Transverse colon (tissue), 4 donors: ENCODE results near the gene PRR33. TPM values are rescaled to one million over a fixed set of nuclear protein-coding genes. Genes with fewer than 3 reads are reported as not detected.
A peak's percentile ranks its signal among the peaks of the same experiment; 100 is the strongest.

Source experiments
- DNase-seq: peaks from one replicate; pipeline ENCODE4 v3.0.0-alpha.2; 2019
- H3K27ac ChIP-seq, 4 donors: fragments of 200-600 bp; sonication (generic); 2 replicates each; pipeline ENCODE4 v1.5.1; 2016 to 2018; ENCODE audit warnings: inconsistent platforms in 4 of 4
- H3K27me3 ChIP-seq: fragments of 200-600 bp; sonication (generic); 2 replicates; pipeline ENCODE4 v1.5.1; 2017; ENCODE audit warnings: inconsistent platforms
- H3K36me3 ChIP-seq, 4 donors: fragments of 200-600 bp; sonication (generic); 2 replicates each; pipeline ENCODE4 v1.5.1; 2017 to 2019; ENCODE audit warnings: inconsistent platforms in 4 of 4
- H3K4me1 ChIP-seq, 4 donors: fragments of 200-600 bp; sonication (generic); 2 replicates each; pipeline ENCODE4 v1.5.1; 2017 to 2020; ENCODE audit warnings: inconsistent platforms in 4 of 4
- H3K4me3 ChIP-seq, 4 donors: fragments of 200-600 bp; sonication (generic); 1 replicate in 1 of 4; 2 replicates in 3 of 4; pipeline versions ENCODE4 v1.5.1 to v1.6.1; 2017 to 2019; ENCODE audit warnings: inconsistent platforms in 4 of 4
- H3K9me3 ChIP-seq, 2 donors: fragments of 200-600 bp; sonication (generic); 2 replicates each; pipeline ENCODE4 v1.5.1; 2017 to 2019; ENCODE audit warnings: inconsistent platforms in 2 of 2
- EP300 ChIP-seq: sonication (generic); formaldehyde crosslinking; IDR thresholded peaks from one replicate; pipeline ENCODE4 v1.6.1; 2017; ENCODE audit warnings: antibody characterized with exemption, low read depth
- POLR2A ChIP-seq: fragments of 450-650 bp; IDR thresholded peaks from one replicate; pipeline ENCODE4 v1.6.1; 2016; ENCODE audit warnings: antibody characterized with exemption, mild to moderate bottlenecking, moderate library complexity
- POLR2AphosphoS5 ChIP-seq, 3 donors: sonication (generic); formaldehyde crosslinking; IDR thresholded peaks; one replicate each; pipeline ENCODE4 v1.6.1; 2016; ENCODE audit warnings: antibody characterized with exemption in 3 of 3
- WGBS, 2 donors: methylation state at CpG; one replicate each; pipeline ENCODE4 v1.1.5; 2018; ENCODE audit warnings: low coverage in 1 of 2; 5-methylcytosine and 5-hydroxymethylcytosine counted together
- in situ Hi-C, 4 donors: fragments of 200-750 bp; cut with MboI; loops; one replicate each; pipeline versions ENCODE4 v1.15.0 to v1.15.1; 2017; ENCODE audit warnings: low sequenced_read_pairs in 3 of 4, low pct_ligation_motif_present in 1 of 4, low pct_unique_long_range_greater_than_20kb in 1 of 4
- intact Hi-C: fragments of 100-400 bp; cut with DNase I; formaldehyde crosslinking; loops from one replicate; pipeline ENCODE4 v1.15.1; 2023; ENCODE audit warnings: low total_unique reads
- total RNA-seq, 4 donors: library from RNA; depleted of rRNA; stranded (reverse); fragments of >200 nt; gene quantifications; one replicate each; pipeline ENCODE4 v1.1.0, GENCODE V29; 2016
- TF ChIP-seq, protein P1 (sequence below), 5 experiments: fragments of 200-600 bp in 3 of 5; fragments of 450-650 bp in 2 of 5; sonication (generic) in 3 of 5; IDR thresholded peaks; 1 replicate in 2 of 5; 2 replicates in 3 of 5; pipeline ENCODE4 v1.5.1; 2016 to 2017; ENCODE audit warnings: antibody characterized with exemption in 5 of 5, inconsistent platforms in 3 of 5, mild to moderate bottlenecking in 2 of 5, moderate library complexity in 1 of 5

Gene PRR33
- total RNA-seq, 4 donors from 2014 or later, result not detected

DNA sequence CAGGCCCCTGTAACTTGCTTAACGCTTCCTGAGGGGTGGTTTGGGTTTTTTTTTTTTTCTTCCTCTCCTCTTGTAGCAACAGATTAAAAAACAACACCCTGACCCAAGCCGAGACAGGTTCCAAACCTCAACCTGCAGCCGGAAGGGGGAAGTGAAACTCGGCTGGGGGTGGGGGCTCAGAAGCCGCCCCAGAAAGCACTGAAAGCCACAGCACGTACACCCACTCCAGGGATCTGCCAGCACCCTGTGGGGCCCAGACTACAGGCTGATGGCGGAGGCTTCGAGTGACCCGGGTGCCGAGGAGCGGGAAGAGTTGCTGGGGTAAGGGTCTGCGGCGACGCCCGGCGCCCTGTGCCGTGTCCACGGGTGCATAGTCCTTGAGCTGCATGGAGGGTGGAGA is 38.8 kb downstream of the PRR33 start, which contains the start of gene LSP1:
LSP1 (plus strand) TSS at position 208 of the 400 bp plus-strand sequence; CDS start at position 269, 61 bp downstream.
- peaks cover 0 to 13% (median 5%) of the 10 kb centered on the region in 4 donors for H3K4me1 ChIP-seq
- in situ Hi-C loops (no loop called here), intact Hi-C loops (no loop called here)
- H3K36me3 ChIP-seq, result no peaks in the 10 kb centered on the region
- peak; percentile 80 for DNase-seq
- peak within 1 kb of the TSS; percentile 70 to 76 (median 72) for H3K27ac ChIP-seq
- H3K9me3 ChIP-seq, result no peaks in the 10 kb centered on the region
- peak within 1 kb of the TSS in 3 of 4 donors; percentile 3 to 50 (median 25) for H3K4me3 ChIP-seq
- TF ChIP-seq POLR2A, result no peak
- peak in 2 of 3 donors; percentile 18 to 56 for TF ChIP-seq POLR2AphosphoS5 (IDR thresholded peaks at IDR 0.05)
- TF ChIP-seq, protein P1, sequence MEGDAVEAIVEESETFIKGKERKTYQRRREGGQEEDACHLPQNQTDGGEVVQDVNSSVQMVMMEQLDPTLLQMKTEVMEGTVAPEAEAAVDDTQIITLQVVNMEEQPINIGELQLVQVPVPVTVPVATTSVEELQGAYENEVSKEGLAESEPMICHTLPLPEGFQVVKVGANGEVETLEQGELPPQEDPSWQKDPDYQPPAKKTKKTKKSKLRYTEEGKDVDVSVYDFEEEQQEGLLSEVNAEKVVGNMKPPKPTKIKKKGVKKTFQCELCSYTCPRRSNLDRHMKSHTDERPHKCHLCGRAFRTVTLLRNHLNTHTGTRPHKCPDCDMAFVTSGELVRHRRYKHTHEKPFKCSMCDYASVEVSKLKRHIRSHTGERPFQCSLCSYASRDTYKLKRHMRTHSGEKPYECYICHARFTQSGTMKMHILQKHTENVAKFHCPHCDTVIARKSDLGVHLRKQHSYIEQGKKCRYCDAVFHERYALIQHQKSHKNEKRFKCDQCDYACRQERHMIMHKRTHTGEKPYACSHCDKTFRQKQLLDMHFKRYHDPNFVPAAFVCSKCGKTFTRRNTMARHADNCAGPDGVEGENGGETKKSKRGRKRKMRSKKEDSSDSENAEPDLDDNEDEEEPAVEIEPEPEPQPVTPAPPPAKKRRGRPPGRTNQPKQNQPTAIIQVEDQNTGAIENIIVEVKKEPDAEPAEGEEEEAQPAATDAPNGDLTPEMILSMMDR (IDR thresholded peaks at IDR 0.05), result no peak
- TF ChIP-seq EP300, result no peak
- WGBS, 2 donors, result 59 to 61% methylated on average over 3 to 18 of the region's 18 CpGs
- H3K27me3 ChIP-seq, result no peaks in the 10 kb centered on the region

DNA sequence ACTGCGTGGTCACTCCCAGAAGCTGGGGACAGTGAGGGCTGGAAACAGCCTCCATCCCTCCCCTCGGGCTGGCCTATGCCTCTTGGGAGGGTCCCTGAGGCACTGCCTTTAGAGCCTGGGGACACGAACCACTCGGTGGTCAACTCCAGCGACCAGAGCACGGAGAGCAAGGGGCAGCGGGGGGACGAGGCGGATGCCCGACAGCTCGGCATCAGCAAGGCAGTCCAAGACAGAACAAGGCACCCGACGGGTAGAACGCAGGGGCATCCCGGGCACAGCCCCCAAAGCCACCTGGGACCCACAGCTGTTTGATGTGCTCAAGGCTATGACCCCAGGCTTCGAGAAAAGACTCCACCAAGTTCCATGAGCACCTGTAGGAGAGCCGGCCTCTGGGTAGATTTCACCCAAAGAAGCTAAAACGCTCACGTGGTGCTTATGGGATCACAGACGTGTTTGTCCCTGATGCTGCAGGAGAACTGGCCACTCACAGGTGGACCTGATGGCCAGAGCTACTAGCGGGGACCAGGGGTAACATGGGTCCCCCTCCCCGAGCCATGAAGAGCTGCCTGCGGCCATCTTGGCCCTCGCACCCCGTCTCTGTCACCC is 39.3 kb downstream of the PRR33 start:
- no peaks in the 10 kb centered on the region for H3K27me3 ChIP-seq
- no peaks in the 10 kb centered on the region for H3K9me3 ChIP-seq
- DNase-seq, result no peak
- in situ Hi-C loops, result no loop called here
- 57 to 71% methylated on average over 3 to 25 of the region's 25 CpGs for WGBS, 2 donors
- H3K36me3 ChIP-seq, result no peaks in the 10 kb centered on the region
- peaks cover 0 to 13% (median 5%) of the 10 kb centered on the region in 4 donors for H3K4me1 ChIP-seq
- no peak overlapping the region for H3K4me3 ChIP-seq
- TF ChIP-seq POLR2AphosphoS5 (IDR thresholded peaks at IDR 0.05) (no peak), POLR2A (no peak), EP300 (no peak)
- TF ChIP-seq, protein P1 (IDR thresholded peaks at IDR 0.05), result no peak
- H3K27ac ChIP-seq, result peak overlapping the region; percentile 70 to 76 (median 72)
- intact Hi-C loops, result no loop called here

DNA sequence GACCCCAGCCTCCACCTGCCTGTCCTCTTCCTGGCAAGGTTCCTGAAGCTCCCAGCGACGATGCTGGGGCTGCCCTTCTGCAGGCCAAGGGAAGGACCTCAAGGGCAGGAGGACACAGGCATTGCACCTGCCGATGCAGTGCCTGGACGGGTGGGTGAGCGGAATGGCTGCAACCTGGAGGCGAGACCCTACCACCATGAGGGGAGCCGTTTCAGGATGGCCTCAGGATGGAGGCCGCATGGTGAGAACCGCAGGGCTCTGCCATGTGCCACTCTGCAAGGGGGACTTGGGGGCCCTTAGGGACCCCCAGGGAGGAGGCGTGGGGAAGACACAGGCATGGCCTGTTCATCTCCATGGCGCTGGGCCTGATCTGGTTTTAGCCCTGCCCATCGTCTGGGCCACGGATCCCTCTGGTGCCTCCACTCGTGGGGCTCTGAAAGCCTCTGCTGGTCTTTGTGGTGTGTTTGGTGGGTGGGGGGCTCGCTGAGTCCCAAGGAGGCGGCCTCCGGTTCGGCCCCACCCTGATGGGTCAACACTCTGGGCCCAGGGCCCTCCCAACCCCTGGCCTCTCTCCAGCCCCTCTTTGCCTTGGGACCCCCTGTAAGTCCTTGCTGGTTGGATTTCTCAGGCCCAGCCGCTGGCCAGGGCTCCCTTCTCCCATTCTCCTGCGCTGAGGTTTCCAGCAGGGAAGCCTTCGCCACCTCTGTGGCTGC is 40.1 kb downstream of the PRR33 start:
- no peaks in the 10 kb centered on the region for H3K36me3 ChIP-seq
- in situ Hi-C loops (no loop called here), intact Hi-C loops (no loop called here)
- WGBS, 2 donors, result 81% methylated on average over 14 of the region's 21 CpGs; no CpG with 5 or more reads in 1 of the 2 donors
- H3K4me3 ChIP-seq, result no peak overlapping the region
- no peak for TF ChIP-seq POLR2AphosphoS5 (IDR thresholded peaks at IDR 0.05)
- no peak for TF ChIP-seq POLR2A
- no peak for TF ChIP-seq EP300
- TF ChIP-seq, protein P1 (IDR thresholded peaks at IDR 0.05), result no peak
- H3K4me1 ChIP-seq, result peaks cover 0 to 13% (median 5%) of the 10 kb centered on the region in 4 donors
- no peak for DNase-seq
- H3K9me3 ChIP-seq, result no peaks in the 10 kb centered on the region
- H3K27me3 ChIP-seq, result no peaks in the 10 kb centered on the region
- peak overlapping the region; percentile 70 to 76 (median 72) for H3K27ac ChIP-seq

DNA sequence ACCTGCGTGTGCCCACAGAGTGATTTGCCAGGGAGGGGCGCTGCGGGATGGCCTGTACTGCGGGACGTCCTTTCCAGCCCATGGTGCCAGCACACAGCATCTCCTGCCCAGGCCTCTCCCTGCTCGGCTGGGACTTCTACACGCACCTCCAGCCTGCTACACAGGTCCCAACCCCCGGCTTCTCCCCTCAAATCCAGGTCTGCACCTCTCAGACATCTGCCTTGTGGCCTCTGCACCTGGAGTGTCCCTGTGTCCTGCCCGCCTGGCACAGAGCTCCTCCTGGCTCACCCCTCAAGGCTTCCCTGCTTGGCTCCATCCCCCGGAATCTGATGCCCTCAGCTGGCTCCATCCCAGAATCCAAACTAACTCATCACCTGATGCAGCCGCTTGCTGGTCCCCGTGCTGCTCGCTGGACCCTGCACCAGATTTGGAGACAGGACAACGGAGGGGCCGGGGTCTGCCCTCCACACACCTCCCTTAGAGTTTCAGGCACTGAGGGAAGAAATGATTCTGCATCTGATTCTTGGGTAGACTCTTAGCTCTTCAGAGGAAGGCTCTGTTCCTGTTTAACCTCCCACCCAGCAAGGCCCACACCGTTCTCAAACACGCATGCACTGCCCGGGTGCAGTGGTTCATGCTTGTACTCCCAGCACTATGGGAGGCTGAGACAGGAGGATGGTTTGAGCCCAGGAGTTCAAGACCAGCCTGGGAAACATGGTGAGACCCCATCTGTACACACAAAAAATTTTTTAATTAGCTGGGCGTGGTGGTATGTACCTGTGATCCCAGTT is 42.9 kb downstream of the PRR33 start:
- H3K27me3 ChIP-seq, result no peaks in the 10 kb centered on the region
- no peak for TF ChIP-seq EP300
- no peak for TF ChIP-seq POLR2AphosphoS5 (IDR thresholded peaks at IDR 0.05)
- no peak for TF ChIP-seq POLR2A
- TF ChIP-seq, protein P1 (IDR thresholded peaks at IDR 0.05), result no peak
- peaks cover 0 to 25% (median 9%) of the 10 kb centered on the region in 4 donors for H3K4me1 ChIP-seq
- intact Hi-C loops, result no loop called here
- no peaks in the 10 kb centered on the region for H3K36me3 ChIP-seq
- no peak overlapping the region for H3K4me3 ChIP-seq
- no peak overlapping the region for H3K27ac ChIP-seq
- DNase-seq, result no peak
- in situ Hi-C loops, result no loop called here
- 86 to 98% methylated on average over 8 to 19 of the region's 19 CpGs for WGBS, 2 donors
- no peaks in the 10 kb centered on the region for H3K9me3 ChIP-seq
